Measurements from ENCODE around the gene SYNC.

GRCh38 chr1:32718527-32718926 lies 16.0 kb upstream of the SYNC start:
- TF ChIP-seq, protein P1, sequence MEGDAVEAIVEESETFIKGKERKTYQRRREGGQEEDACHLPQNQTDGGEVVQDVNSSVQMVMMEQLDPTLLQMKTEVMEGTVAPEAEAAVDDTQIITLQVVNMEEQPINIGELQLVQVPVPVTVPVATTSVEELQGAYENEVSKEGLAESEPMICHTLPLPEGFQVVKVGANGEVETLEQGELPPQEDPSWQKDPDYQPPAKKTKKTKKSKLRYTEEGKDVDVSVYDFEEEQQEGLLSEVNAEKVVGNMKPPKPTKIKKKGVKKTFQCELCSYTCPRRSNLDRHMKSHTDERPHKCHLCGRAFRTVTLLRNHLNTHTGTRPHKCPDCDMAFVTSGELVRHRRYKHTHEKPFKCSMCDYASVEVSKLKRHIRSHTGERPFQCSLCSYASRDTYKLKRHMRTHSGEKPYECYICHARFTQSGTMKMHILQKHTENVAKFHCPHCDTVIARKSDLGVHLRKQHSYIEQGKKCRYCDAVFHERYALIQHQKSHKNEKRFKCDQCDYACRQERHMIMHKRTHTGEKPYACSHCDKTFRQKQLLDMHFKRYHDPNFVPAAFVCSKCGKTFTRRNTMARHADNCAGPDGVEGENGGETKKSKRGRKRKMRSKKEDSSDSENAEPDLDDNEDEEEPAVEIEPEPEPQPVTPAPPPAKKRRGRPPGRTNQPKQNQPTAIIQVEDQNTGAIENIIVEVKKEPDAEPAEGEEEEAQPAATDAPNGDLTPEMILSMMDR (conservative IDR thresholded peaks at IDR 0.05 in 1 of 2, IDR thresholded peaks at IDR 0.05 in 1 of 2; ENCODE audit: low read depth in 1 of 2, low read length in 2 of 2), result no peak
- no peak for TF ChIP-seq EZH2 (IDR thresholded peaks at IDR 0.05; ENCODE audit: low read length, missing control alignments)
